Trophoblast cell (in vitro differentiated cells and primary cell): ENCODE measurements around the gene XXYLT1.

Experiments
- DNase-seq, 2 donors: peaks; one replicate each; pipeline ENCODE4 v3.0.0-alpha.2; 2016
- H2AFZ ChIP-seq: 2 replicates; pipeline ENCODE4 v1.6.1; 2013; ENCODE audit warnings: low read length, moderate library complexity, mild to moderate bottlenecking; ENCODE audit not compliant: insufficient read depth, poor library complexity
- H2AK5ac ChIP-seq: 2 replicates; pipeline ENCODE4 v1.6.1; 2013; ENCODE audit warnings: mild to moderate bottlenecking, low read length
- H2BK120ac ChIP-seq: 2 replicates; pipeline ENCODE4 v1.6.1; 2013; ENCODE audit warnings: low read length, mild to moderate bottlenecking, moderate library complexity; ENCODE audit not compliant: insufficient read depth, poor library complexity
- H2BK12ac ChIP-seq: 2 replicates; pipeline ENCODE4 v1.6.1; 2013; ENCODE audit warnings: mild to moderate bottlenecking, low read length, moderate library complexity
- H2BK5ac ChIP-seq: 2 replicates; pipeline ENCODE4 v1.6.1; 2013; ENCODE audit warnings: low read length, low read depth, moderate library complexity, mild to moderate bottlenecking; ENCODE audit not compliant: poor library complexity
- H3K14ac ChIP-seq: 2 replicates; pipeline ENCODE4 v1.6.1; 2013; ENCODE audit warnings: mild to moderate bottlenecking, low read length
- H3K18ac ChIP-seq: 2 replicates; pipeline ENCODE4 v1.6.1; 2013; ENCODE audit warnings: mild to moderate bottlenecking, low read length
- H3K23ac ChIP-seq: 2 replicates; pipeline ENCODE4 v1.6.1; 2013; ENCODE audit warnings: low read length
- H3K27ac ChIP-seq: 2 replicates; pipeline ENCODE4 v1.5.1; 2013; ENCODE audit warnings: low read depth, mild to moderate bottlenecking, inconsistent platforms, low read length, moderate library complexity
- H3K27me3 ChIP-seq: 2 replicates; pipeline ENCODE4 v1.6.1; 2013; ENCODE audit warnings: inconsistent platforms, mild to moderate bottlenecking, low read length, moderate library complexity; ENCODE audit not compliant: insufficient read depth
- H3K36me3 ChIP-seq, 2 experiments: 1 replicate in 1 of 2; 2 replicates in 1 of 2; pipeline ENCODE4 v1.6.1; 2013; ENCODE audit warnings: low read length in 2 of 2, mild to moderate bottlenecking in 2 of 2, moderate library complexity in 1 of 2; ENCODE audit not compliant: insufficient read depth in 2 of 2, control insufficient read depth in 1 of 2
- H3K4ac ChIP-seq: 2 replicates; pipeline ENCODE4 v1.6.1; 2013; ENCODE audit warnings: low read depth, mild to moderate bottlenecking, low read length, moderate library complexity
- H3K4me1 ChIP-seq, 2 experiments: 1 replicate in 1 of 2; 2 replicates in 1 of 2; pipeline ENCODE4 v1.6.1; 2013; ENCODE audit warnings: low read length in 2 of 2, mild to moderate bottlenecking in 2 of 2, moderate library complexity in 1 of 2; ENCODE audit not compliant: insufficient read depth in 2 of 2, control insufficient read depth in 1 of 2
- H3K4me2 ChIP-seq: 2 replicates; pipeline ENCODE4 v1.6.1; 2013; ENCODE audit warnings: inconsistent platforms, mild to moderate bottlenecking, low read length, moderate library complexity
- H3K4me3 ChIP-seq: 2 replicates; pipeline ENCODE4 v1.5.1; 2013; ENCODE audit warnings: mild to moderate bottlenecking, low read depth, low read length, inconsistent platforms
- H3K79me1 ChIP-seq: one replicate; pipeline ENCODE4 v1.6.1; 2013; ENCODE audit warnings: low read length
- H3K79me2 ChIP-seq: 2 replicates; pipeline ENCODE4 v1.6.1; 2013; ENCODE audit warnings: low read length, mild to moderate bottlenecking; ENCODE audit not compliant: control insufficient read depth, insufficient read depth, poor library complexity
- H3K9ac ChIP-seq: 2 replicates; pipeline ENCODE4 v1.6.1; 2013; ENCODE audit warnings: mild to moderate bottlenecking, low read length
- H3K9me3 ChIP-seq: 2 replicates; pipeline ENCODE4 v1.6.1; 2013; ENCODE audit warnings: low read depth, mild to moderate bottlenecking, control low read depth, inconsistent platforms, low read length; ENCODE audit not compliant: insufficient read depth
- H4K12ac ChIP-seq: 2 replicates; pipeline ENCODE4 v1.6.1; 2013; ENCODE audit warnings: low read depth, mild to moderate bottlenecking, low read length, moderate library complexity
- H4K8ac ChIP-seq: 2 replicates; pipeline ENCODE4 v1.6.1; 2013; ENCODE audit warnings: low read depth, mild to moderate bottlenecking, low read length, moderate library complexity
- H4K91ac ChIP-seq: one replicate; pipeline ENCODE4 v1.6.1; 2013; ENCODE audit warnings: low read depth, mild to moderate bottlenecking, low read length, moderate library complexity
- WGBS: extraction: QIAGEN DNeasy Blood & Tissue Kit; methylation state at CpG from one replicate; pipeline ENCODE4 v1.1.7; 2013; ENCODE audit warnings: missing lambda C conversion rate; ENCODE audit not compliant: insufficient read length, insufficient coverage; ENCODE audit errors: extremely low coverage; 5-methylcytosine and 5-hydroxymethylcytosine counted together

Gene XXYLT1

GRCh38 chr3:195119461-195120266 lies 151.3 kb downstream of the XXYLT1 start:
- Histone ChIP-seq H2AK5ac (no peak overlapping the region), H4K91ac (peak overlapping the region; percentile 74), H3K14ac (no peak overlapping the region), H2AFZ (no peak overlapping the region), H3K27me3 (no peaks in the 10 kb centered on the region), H4K8ac (peak overlapping the region; percentile 15), H2BK120ac (peak overlapping the region; percentile 52), H3K9ac (no peak overlapping the region), H3K4me1 (peaks cover 13 to 26% of the 10 kb centered on the region in 2 experiments), H3K27ac (peak overlapping the region; percentile 88), H3K4ac (no peak overlapping the region), H4K12ac (no peak overlapping the region), H3K18ac (peak overlapping the region; percentile 41), H3K36me3 (no peaks in the 10 kb centered on the region), H3K4me3 (no peak overlapping the region), H3K23ac (no peak overlapping the region), H2BK5ac (peak overlapping the region; percentile 79), H2BK12ac (no peak overlapping the region), H3K4me2 (peak overlapping the region; percentile 39), H3K9me3 (peaks cover 2% of the 10 kb centered on the region), H3K79me1 (peaks cover 23% of the 10 kb centered on the region), H3K79me2 (no peaks in the 10 kb centered on the region)
- peak; percentile 91 to 94 for DNase-seq
- WGBS = no CpG with 5 or more reads among the region's 16 CpGs

- no peak overlapping the region for H4K12ac ChIP-seq
- H2BK5ac ChIP-seq = peak overlapping the region; percentile 54
- H3K23ac ChIP-seq = no peak overlapping the region
- H4K8ac ChIP-seq = peak overlapping the region; percentile 55
- no peak overlapping the region for H2AFZ ChIP-seq
- no peak overlapping the region for H3K4me2 ChIP-seq
- H3K14ac ChIP-seq = peak overlapping the region; percentile 67
- no peak overlapping the region for H3K4ac ChIP-seq
- H3K79me1 ChIP-seq = peaks cover 23% of the 10 kb centered on the region
- H3K27ac ChIP-seq = peak overlapping the region; percentile 76
- peak; percentile 93 to 98 for DNase-seq
- no peaks in the 10 kb centered on the region for H3K79me2 ChIP-seq
- peak overlapping the region; percentile 85 for H4K91ac ChIP-seq
- no peaks in the 10 kb centered on the region for H3K36me3 ChIP-seq
- H3K9ac ChIP-seq = no peak overlapping the region
- H3K27me3 ChIP-seq = no peaks in the 10 kb centered on the region
- H3K4me3 ChIP-seq = no peak overlapping the region
- peak overlapping the region; percentile 28 for H3K18ac ChIP-seq
- peak overlapping the region; percentile 85 for H2BK120ac ChIP-seq
- WGBS = no CpG with 5 or more reads among the region's 13 CpGs
- peaks cover 2% of the 10 kb centered on the region for H3K9me3 ChIP-seq
- H3K4me1 ChIP-seq = peaks cover 13 to 26% of the 10 kb centered on the region in 2 experiments
- H2AK5ac ChIP-seq = peak overlapping the region; percentile 55
- H2BK12ac ChIP-seq = peak overlapping the region; percentile 87
Observed at GRCh38 chr3:195118671-195119070, 152.3 kb downstream of the XXYLT1 start.

GRCh38 chr3:195117978-195118581 lies 152.9 kb downstream of the XXYLT1 start:
- no CpG with 5 or more reads among the region's 10 CpGs for WGBS
- Histone ChIP-seq H2AFZ (no peak overlapping the region), H3K4me1 (peaks cover 13 to 26% of the 10 kb centered on the region in 2 experiments), H3K4me3 (no peak overlapping the region), H3K27ac (peak overlapping the region; percentile 76), H3K9me3 (peaks cover 2% of the 10 kb centered on the region), H4K8ac (peak overlapping the region; percentile 32), H2AK5ac (no peak overlapping the region), H2BK5ac (peak overlapping the region; percentile 75), H3K4me2 (no peak overlapping the region), H3K27me3 (no peaks in the 10 kb centered on the region), H3K23ac (no peak overlapping the region), H4K12ac (no peak overlapping the region), H3K79me2 (no peaks in the 10 kb centered on the region), H2BK120ac (no peak overlapping the region), H3K36me3 (no peaks in the 10 kb centered on the region), H3K4ac (no peak overlapping the region), H3K9ac (no peak overlapping the region), H4K91ac (peak overlapping the region; percentile 85), H3K79me1 (peaks cover 23% of the 10 kb centered on the region), H2BK12ac (peak overlapping the region; percentile 87), H3K14ac (peak overlapping the region; percentile 66), H3K18ac (peak overlapping the region; percentile 28)
- peak; percentile 93 to 94 for DNase-seq

- no peak overlapping the region for H3K4me2 ChIP-seq
- no peak overlapping the region for H3K27ac ChIP-seq
- H3K79me2 ChIP-seq = no peaks in the 10 kb centered on the region
- H2AFZ ChIP-seq = no peak overlapping the region
- no peaks in the 10 kb centered on the region for H3K27me3 ChIP-seq
- H3K14ac ChIP-seq = no peak overlapping the region
- H4K8ac ChIP-seq = no peak overlapping the region
- H3K23ac ChIP-seq = no peak overlapping the region
- no peaks in the 10 kb centered on the region for H3K36me3 ChIP-seq
- H2BK12ac ChIP-seq = peak overlapping the region; percentile 12
- peaks cover 13 to 22% of the 10 kb centered on the region in 2 experiments for H3K4me1 ChIP-seq
- H3K4me3 ChIP-seq = no peak overlapping the region
- no peak for DNase-seq
- no peak overlapping the region for H2BK5ac ChIP-seq
- no peak overlapping the region for H3K4ac ChIP-seq
- no peak overlapping the region for H3K18ac ChIP-seq
- H4K91ac ChIP-seq = no peak overlapping the region
- peaks cover 23% of the 10 kb centered on the region for H3K79me1 ChIP-seq
- H3K9me3 ChIP-seq = peaks cover 8% of the 10 kb centered on the region
- no peak overlapping the region for H3K9ac ChIP-seq
- H2AK5ac ChIP-seq = no peak overlapping the region
- no CpG with 5 or more reads among the region's 5 CpGs for WGBS
- H2BK120ac ChIP-seq = no peak overlapping the region
- H4K12ac ChIP-seq = no peak overlapping the region
Observed at GRCh38 chr3:195116407-195117185, 154.4 kb downstream of the XXYLT1 start.
